Thymus (tissue), 11 donors: ENCODE data around the gene SLC16A2. TPM values are rescaled to one million over a fixed set of nuclear protein-coding genes. Genes with fewer than 3 reads are reported as not detected.

Experiments used
- DNase-seq, 9 donors: peaks; one replicate each; pipeline ENCODE4 v3.0.0-alpha.2; 2013; ENCODE audit warnings: low spot score in 9 of 9, low read depth in 6 of 9, missing footprints in 1 of 9
- H3K27ac ChIP-seq, 2 donors: one replicate each; pipeline ENCODE4 v1.5.1; 2013; ENCODE audit warnings: control low read depth in 1 of 2, low read depth in 1 of 2, low read length in 1 of 2, mild to moderate bottlenecking in 1 of 2, moderate library complexity in 1 of 2
- H3K27me3 ChIP-seq, 2 donors: one replicate each; pipeline ENCODE4 v1.5.1; 2013; ENCODE audit warnings: low read length in 1 of 2; ENCODE audit not compliant: control insufficient read depth in 2 of 2, insufficient read depth in 1 of 2
- H3K36me3 ChIP-seq, 2 donors: one replicate each; pipeline ENCODE4 v1.5.1; 2013; ENCODE audit warnings: low read length in 1 of 2, mild to moderate bottlenecking in 1 of 2, moderate library complexity in 1 of 2; ENCODE audit not compliant: control insufficient read depth in 2 of 2, insufficient read depth in 2 of 2
- H3K4me1 ChIP-seq, 2 donors: one replicate each; pipeline ENCODE4 v1.5.1; 2013; ENCODE audit warnings: low read length in 2 of 2; ENCODE audit not compliant: control insufficient read depth in 2 of 2, insufficient read depth in 2 of 2
- H3K4me3 ChIP-seq, 2 donors: one replicate each; pipeline ENCODE4 v1.5.1; 2013; ENCODE audit warnings: low read length in 2 of 2, control low read depth in 1 of 2, mild to moderate bottlenecking in 1 of 2
- H3K9me3 ChIP-seq, 2 donors: one replicate each; pipeline ENCODE4 v1.5.1; 2013; ENCODE audit warnings: low read length in 1 of 2, mild to moderate bottlenecking in 1 of 2; ENCODE audit not compliant: control insufficient read depth in 2 of 2, insufficient read depth in 1 of 2
- WGBS: extraction: QIAGEN DNeasy Blood & Tissue Kit; methylation state at CpG from one replicate; pipeline ENCODE4 v1.1.7; 2013; 5-methylcytosine and 5-hydroxymethylcytosine counted together
- polyA plus RNA-seq: library from polyadenylated mRNA; stranded (reverse); fragments of 200-250 nt; gene quantifications from one replicate; pipeline ENCODE4 v1.2.3, GENCODE V29; 2013
- total RNA-seq: library from RNA; stranded (reverse); fragments of 120-200 nt; gene quantifications from one replicate; pipeline ENCODE4 v1.2.4, GENCODE V29; 2013
- donor health status: healthy.

SLC16A2 gene
- total and polyA plus RNA-seq, 2 donors: 0.85 to 2.4 TPM

DNA sequence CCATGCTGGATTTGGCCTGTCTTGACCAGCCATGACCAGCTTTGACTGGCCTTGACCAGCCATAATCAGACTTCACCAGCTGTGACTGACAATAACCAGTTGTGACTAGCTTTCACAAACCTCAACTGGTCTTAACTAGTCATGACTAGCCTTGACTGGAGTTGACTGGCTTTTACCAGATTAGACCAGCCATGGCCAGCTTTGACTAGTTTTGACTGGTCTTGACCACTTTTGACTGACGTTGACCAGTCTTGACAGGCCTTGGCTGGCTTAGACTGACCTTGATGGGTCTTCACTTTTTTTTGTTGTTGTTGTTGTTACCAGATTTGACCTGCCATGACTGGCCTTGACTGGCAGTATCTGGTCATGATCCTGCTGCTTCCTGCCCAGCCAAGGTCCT, 125.7 kb downstream of the SLC16A2 start:
- no peak overlapping the region for H3K27ac ChIP-seq
- H3K4me3 ChIP-seq: no peak overlapping the region
- H3K27me3 ChIP-seq: no peaks in the 10 kb centered on the region
- 93% methylated on average over 1 of the region's 1 CpG for WGBS
- no peaks in the 10 kb centered on the region for H3K4me1 ChIP-seq
- no peak for DNase-seq
- no peaks in the 10 kb centered on the region for H3K9me3 ChIP-seq
- H3K36me3 ChIP-seq: no peaks in the 10 kb centered on the region

DNA sequence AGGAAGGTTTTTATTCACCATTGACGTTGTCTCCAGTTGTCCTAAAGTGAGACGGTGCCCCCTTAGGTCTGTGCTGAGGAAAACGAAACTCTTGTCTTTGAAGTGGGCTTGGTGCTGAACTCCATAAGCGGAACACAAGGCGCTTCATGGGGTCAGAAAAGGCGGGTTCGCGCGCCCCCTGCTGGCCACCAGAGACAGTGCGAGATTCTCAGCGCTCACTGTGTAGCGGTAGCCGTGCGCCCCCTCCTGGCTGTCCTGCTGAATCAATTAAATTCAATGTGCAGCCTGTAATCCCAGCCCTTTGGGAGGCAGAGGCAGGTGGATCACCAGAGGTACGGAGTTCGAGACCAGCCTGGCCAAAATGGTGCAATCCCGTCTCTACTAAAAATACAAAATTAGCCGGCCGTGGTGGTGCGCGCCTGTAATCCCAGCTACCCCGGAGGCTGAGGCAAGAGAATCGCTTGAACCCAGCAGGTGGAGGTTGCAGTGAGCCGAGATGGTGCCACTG, 129.1 kb downstream of the SLC16A2 start:
- 12% methylated on average over 24 of the region's 24 CpGs for WGBS
- peak in 8 of 9 donors; percentile 37 to 88 (median 63) for DNase-seq
- Histone ChIP-seq H3K4me3 (no peak overlapping the region), H3K9me3 (no peaks in the 10 kb centered on the region), H3K36me3 (no peaks in the 10 kb centered on the region), H3K27ac (no peak overlapping the region), H3K4me1 (no peaks in the 10 kb centered on the region), H3K27me3 (no peaks in the 10 kb centered on the region)

DNA sequence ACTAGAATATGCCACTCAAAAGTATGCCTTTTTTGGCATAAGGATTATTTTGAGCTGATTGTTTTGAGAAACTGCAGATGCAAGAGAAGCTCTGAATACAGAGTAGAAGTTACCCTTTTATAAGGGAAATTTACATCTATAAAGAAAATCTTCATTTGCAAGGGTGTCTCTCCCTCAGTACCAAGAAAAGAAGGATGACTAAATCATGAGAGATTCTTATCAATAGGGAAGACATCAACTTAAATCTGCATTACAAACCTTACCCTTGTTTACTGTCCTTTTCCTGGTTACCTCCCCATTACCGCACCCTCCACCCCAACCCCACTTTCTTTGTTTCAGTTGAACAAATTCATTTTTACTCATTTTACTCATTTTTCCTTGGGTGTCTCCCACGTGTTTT, 130.6 kb downstream of the SLC16A2 start:
- Histone ChIP-seq H3K9me3 (no peaks in the 10 kb centered on the region), H3K4me1 (no peaks in the 10 kb centered on the region), H3K4me3 (no peak overlapping the region), H3K27ac (no peak overlapping the region), H3K36me3 (no peaks in the 10 kb centered on the region), H3K27me3 (no peaks in the 10 kb centered on the region)
- WGBS: 74% methylated on average over 2 of the region's 2 CpGs
- DNase-seq: no peak

DNA sequence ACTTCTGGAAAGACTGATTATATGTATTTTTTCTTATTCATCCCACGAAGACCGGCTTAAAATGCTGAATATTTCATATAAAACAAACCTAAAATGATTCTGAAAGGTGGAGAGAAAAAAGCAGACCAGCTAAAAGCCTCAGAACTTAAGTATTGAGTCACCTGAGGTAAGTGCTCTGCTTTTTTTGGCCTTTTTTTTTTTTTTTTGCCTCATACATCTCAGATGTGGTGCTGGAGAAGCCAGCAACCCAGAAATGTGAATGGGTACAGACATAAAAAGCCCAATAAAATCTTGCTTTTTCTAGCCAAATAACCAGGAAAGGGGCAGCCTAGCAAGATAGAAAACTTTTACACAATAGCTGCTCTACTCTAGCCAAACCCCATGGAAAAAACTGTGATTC, 136.1 kb downstream of the SLC16A2 start:
- Histone ChIP-seq H3K27ac (no peak overlapping the region), H3K27me3 (no peaks in the 10 kb centered on the region), H3K9me3 (no peaks in the 10 kb centered on the region), H3K4me3 (no peak overlapping the region), H3K36me3 (no peaks in the 10 kb centered on the region), H3K4me1 (no peaks in the 10 kb centered on the region)
- over 99% methylated on average over 2 of the region's 2 CpGs for WGBS
- no peak for DNase-seq

DNA sequence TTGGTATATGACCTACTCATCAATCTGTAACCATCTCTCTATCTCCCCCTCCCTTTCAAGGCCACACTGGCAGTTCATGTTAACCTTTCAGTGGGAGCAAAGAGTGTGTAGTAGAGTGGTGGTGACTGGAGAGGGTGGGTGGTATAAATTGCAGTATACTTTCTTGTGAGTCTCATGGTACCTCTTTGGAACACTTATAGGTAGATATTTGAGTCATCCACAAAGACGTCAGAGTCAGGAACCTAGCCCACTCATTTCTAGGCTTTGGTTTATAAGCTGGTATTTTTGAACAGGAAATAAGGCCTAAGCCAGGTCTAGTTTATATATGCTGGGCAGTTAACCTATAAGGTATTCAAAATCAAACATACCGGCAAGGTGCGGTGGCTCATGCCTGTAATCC, 156.8 kb downstream of the SLC16A2 start:
- WGBS: 93% methylated on average over 3 of the region's 3 CpGs

DNA sequence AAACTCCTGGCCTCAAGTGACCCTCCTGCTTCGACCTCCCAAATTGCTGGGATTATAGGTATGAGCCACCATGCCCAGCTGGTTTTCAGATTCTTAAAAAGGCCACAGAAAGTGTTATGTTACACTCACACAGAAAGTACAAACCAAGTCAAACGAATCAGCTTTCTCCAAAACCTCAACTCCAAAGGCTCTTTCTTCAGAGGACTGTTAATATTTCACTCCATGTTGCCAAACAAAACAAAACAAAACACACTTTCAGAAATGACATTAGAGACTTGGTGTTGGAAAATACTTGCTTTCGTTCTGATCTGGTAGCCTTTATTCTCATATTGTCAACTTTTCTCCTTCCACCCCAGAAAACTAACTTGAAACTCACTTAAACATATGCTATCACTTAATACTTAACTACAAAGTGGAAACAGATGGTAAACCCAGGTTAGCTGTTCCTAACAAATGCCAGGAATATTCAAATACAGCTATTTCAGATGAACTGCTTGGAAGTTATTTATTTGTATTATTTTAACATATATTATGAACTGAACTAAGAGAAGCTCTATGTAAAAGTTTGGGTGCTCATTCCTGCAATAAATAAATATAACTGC, 158.4 kb downstream of the SLC16A2 start:
- WGBS: 90% methylated on average over 3 of the region's 3 CpGs
- Histone ChIP-seq H3K4me1 (no peaks in the 10 kb centered on the region), H3K27ac (no peak overlapping the region), H3K36me3 (no peaks in the 10 kb centered on the region), H3K9me3 (no peaks in the 10 kb centered on the region), H3K4me3 (no peak overlapping the region), H3K27me3 (no peaks in the 10 kb centered on the region)
- DNase-seq: no peak

More for the DNA sequence above, 156.8 kb downstream of the SLC16A2 start:
- Histone ChIP-seq H3K4me1 (no peaks in the 10 kb centered on the region), H3K27me3 (no peaks in the 10 kb centered on the region), H3K36me3 (no peaks in the 10 kb centered on the region), H3K4me3 (no peak overlapping the region), H3K9me3 (no peaks in the 10 kb centered on the region), H3K27ac (no peak overlapping the region)
- DNase-seq: no peak

Other genes starting within 250 kb of the SLC16A2 start
- not detected for gene ZCCHC13, start 117.3 kb upstream of the SLC16A2 start, total RNA-seq
- not detected for gene ZCCHC13, start 117.3 kb upstream of the SLC16A2 start, polyA plus RNA-seq
- gene RLIM, start 193.1 kb downstream of the SLC16A2 start, total RNA-seq: 25.3 TPM
- gene RLIM, start 193.1 kb downstream of the SLC16A2 start, polyA plus RNA-seq: 10.3 TPM